Transverse colon (tissue), 4 donors: Measurements from ENCODE around the gene ZNF576.

Source experiments
- CTCF ChIP-seq, 5 experiments: fragments of 200-600 bp in 3 of 5; fragments of 450-650 bp in 2 of 5; sonication (generic) in 3 of 5; IDR thresholded peaks; 1 replicate in 2 of 5; 2 replicates in 3 of 5; pipeline ENCODE4 v1.5.1; 2016 to 2017; ENCODE audit warnings: antibody characterized with exemption in 5 of 5, inconsistent platforms in 3 of 5, mild to moderate bottlenecking in 2 of 5, moderate library complexity in 1 of 5
- EP300 ChIP-seq: sonication (generic); formaldehyde crosslinking; IDR thresholded peaks from one replicate; pipeline ENCODE4 v1.6.1; 2017; ENCODE audit warnings: antibody characterized with exemption, low read depth
- POLR2A ChIP-seq: fragments of 450-650 bp; IDR thresholded peaks from one replicate; pipeline ENCODE4 v1.6.1; 2016; ENCODE audit warnings: antibody characterized with exemption, mild to moderate bottlenecking, moderate library complexity
- POLR2AphosphoS5 ChIP-seq, 3 donors: sonication (generic); formaldehyde crosslinking; IDR thresholded peaks; one replicate each; pipeline ENCODE4 v1.6.1; 2016; ENCODE audit warnings: antibody characterized with exemption in 3 of 3

GRCh38 chr19:43555185-43555770 lies 41.1 kb upstream of the ZNF576 start:
- TF ChIP-seq CTCF (IDR thresholded peaks at IDR 0.05), result peak; percentile 44 to 68 (median 54)
- no peak for TF ChIP-seq POLR2A
- TF ChIP-seq EP300, result no peak
- no peak for TF ChIP-seq POLR2AphosphoS5 (IDR thresholded peaks at IDR 0.05)
